Smooth muscle cell (in vitro differentiated cells): ENCODE data around the gene GNAL. TPM values are rescaled to one million over a fixed set of nuclear protein-coding genes. Genes with fewer than 3 reads are reported as not detected.
A peak's percentile ranks its signal among the peaks of the same experiment; 100 is the strongest.

Source experiments
- DNase-seq: peaks from one replicate; lab custom pipeline; 2025; ENCODE audit not compliant: unreplicated experiment; lab: John Stamatoyannopoulos, UW
- H2AFZ ChIP-seq: fragments of 200-600 bp; sonication (generic); 2 replicates; pipeline ENCODE4 v1.6.0; 2016; ENCODE audit warnings: antibody characterized with exemption, low read depth, mild to moderate bottlenecking
- H3F3A ChIP-seq: fragments of 200-600 bp; sonication (generic); 2 replicates; pipeline ENCODE4 v1.6.0; 2017; ENCODE audit warnings: antibody characterized with exemption, low read depth
- H3K27ac ChIP-seq: fragments of 200-600 bp; sonication (generic); 2 replicates; pipeline ENCODE4 v1.5.1; 2016; ENCODE audit warnings: low read depth, mild to moderate bottlenecking
- H3K27me3 ChIP-seq: fragments of 200-600 bp; sonication (generic); 2 replicates; pipeline ENCODE4 v1.6.1; 2016; ENCODE audit warnings: low read depth, mild to moderate bottlenecking
- H3K36me3 ChIP-seq: fragments of 200-600 bp; sonication (generic); 2 replicates; pipeline ENCODE4 v1.5.1; 2016; ENCODE audit warnings: low read depth
- H3K4me1 ChIP-seq: fragments of 200-600 bp; sonication (generic); 2 replicates; pipeline ENCODE4 v1.5.1; 2016; ENCODE audit warnings: low read depth
- H3K4me2 ChIP-seq: fragments of 200-600 bp; sonication (generic); 2 replicates; pipeline ENCODE4 v1.6.0; 2016; ENCODE audit warnings: mild to moderate bottlenecking
- H3K4me3 ChIP-seq: fragments of 200-600 bp; sonication (generic); 2 replicates; pipeline ENCODE4 v1.5.1; 2016; ENCODE audit warnings: mild to moderate bottlenecking
- H3K79me2 ChIP-seq: fragments of 200-600 bp; sonication (generic); 2 replicates; pipeline ENCODE4 v1.6.0; 2016; ENCODE audit warnings: low read depth, mild to moderate bottlenecking
- H3K9ac ChIP-seq: fragments of 200-600 bp; sonication (generic); 2 replicates; pipeline ENCODE4 v1.6.0; 2016; ENCODE audit warnings: low read depth
- H3K9me3 ChIP-seq: fragments of 200-600 bp; sonication (generic); replicated peaks from 2 replicates; pipeline ENCODE4 v1.5.1; 2016; ENCODE audit warnings: low read depth
- H4K20me1 ChIP-seq: fragments of 200-600 bp; sonication (generic); 2 replicates; pipeline ENCODE4 v1.6.0; 2016; ENCODE audit warnings: low read depth
- WGBS: methylation state at CpG from one replicate; pipeline ENCODE4 v1.1.7; 2016; ENCODE audit warnings: low lambda C conversion rate; 5-methylcytosine and 5-hydroxymethylcytosine counted together
- polyA plus RNA-seq: library from polyadenylated mRNA; unstranded; fragments of >200 nt; fragmentation: Nextera tagmentation; extraction: Ambion mirVana; gene quantifications from 2 replicates; pipeline ENCODE4 v1.2.1, GENCODE V29; 2016
- total RNA-seq: library from RNA; depleted of rRNA; stranded (reverse); fragments of >200 nt; gene quantifications from 2 replicates; pipeline ENCODE4 v1.2.3, GENCODE V29; 2014
- TF ChIP-seq, protein P1 (sequence below): fragments of 200-600 bp; sonication (generic); IDR thresholded peaks from 2 replicates; pipeline ENCODE4 v1.5.1; 2017; ENCODE audit warnings: borderline replicate concordance, mild to moderate bottlenecking, antibody characterized with exemption; ENCODE audit not compliant: insufficient read depth, poor library complexity, severe bottlenecking

GNAL gene
- total and polyA plus RNA-seq, 2 experiments from 2014 or later, result 1.6 to 5.8 TPM

DNA sequence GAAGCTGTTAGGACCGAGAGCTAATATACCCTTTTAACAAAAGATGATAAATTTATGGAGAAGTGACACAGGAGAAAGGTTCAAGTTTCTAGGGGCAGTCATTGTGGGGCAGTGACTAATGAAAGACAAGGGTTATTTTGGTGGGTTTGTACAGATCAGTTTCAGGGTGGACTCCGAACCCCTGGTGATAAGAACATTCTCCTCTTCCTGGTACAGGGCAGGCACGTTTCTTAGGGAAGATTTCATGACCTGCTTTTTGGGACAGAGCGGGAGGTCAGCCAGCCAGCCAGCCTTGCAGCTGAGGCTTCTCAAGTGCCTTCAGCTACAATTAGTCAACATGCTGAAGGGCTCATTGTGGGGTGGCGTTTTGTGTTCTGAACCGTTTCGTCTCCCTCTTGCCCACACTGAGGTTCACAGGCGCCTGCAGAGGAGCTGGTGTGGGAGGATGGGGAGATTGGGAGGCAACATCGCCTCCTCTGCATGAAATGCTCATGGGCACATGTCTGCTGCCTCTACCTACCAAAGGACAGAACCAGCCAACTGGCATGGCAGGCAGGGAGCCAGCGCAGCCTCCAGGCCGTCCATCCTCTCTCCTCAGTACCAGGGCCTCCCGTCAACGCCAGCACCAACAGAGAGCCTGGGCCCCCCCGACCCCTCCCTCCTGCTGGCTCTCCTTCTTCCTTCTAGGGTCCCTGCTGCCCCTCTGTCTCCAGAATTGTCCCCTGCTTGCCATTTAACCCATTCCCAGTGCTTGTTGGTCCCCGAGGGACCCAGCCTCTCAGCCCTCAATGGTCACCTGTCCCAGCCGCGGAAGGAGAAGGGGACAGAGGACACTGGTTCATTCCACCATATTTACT, 171.8 kb downstream of the GNAL start:
- no peak overlapping the region for H3K4me3 ChIP-seq
- no peak for DNase-seq
- peak overlapping the region; percentile 85 for H3K27ac ChIP-seq
- no peaks in the 10 kb centered on the region for H3K79me2 ChIP-seq
- WGBS, result 94% methylated on average over 17 of the region's 17 CpGs
- H3K4me2 ChIP-seq, result no peak overlapping the region
- no peak overlapping the region for H2AFZ ChIP-seq
- H3K27me3 ChIP-seq, result no peaks in the 10 kb centered on the region
- H3K4me1 ChIP-seq, result peaks cover 10% of the 10 kb centered on the region
- H4K20me1 ChIP-seq, result no peaks in the 10 kb centered on the region
- no peaks in the 10 kb centered on the region for H3K36me3 ChIP-seq
- peak overlapping the region; percentile 69 for H3K9ac ChIP-seq
- H3K9me3 ChIP-seq, result no peaks in the 10 kb centered on the region
- peaks cover 20% of the 10 kb centered on the region for H3F3A ChIP-seq
- TF ChIP-seq, protein P1, sequence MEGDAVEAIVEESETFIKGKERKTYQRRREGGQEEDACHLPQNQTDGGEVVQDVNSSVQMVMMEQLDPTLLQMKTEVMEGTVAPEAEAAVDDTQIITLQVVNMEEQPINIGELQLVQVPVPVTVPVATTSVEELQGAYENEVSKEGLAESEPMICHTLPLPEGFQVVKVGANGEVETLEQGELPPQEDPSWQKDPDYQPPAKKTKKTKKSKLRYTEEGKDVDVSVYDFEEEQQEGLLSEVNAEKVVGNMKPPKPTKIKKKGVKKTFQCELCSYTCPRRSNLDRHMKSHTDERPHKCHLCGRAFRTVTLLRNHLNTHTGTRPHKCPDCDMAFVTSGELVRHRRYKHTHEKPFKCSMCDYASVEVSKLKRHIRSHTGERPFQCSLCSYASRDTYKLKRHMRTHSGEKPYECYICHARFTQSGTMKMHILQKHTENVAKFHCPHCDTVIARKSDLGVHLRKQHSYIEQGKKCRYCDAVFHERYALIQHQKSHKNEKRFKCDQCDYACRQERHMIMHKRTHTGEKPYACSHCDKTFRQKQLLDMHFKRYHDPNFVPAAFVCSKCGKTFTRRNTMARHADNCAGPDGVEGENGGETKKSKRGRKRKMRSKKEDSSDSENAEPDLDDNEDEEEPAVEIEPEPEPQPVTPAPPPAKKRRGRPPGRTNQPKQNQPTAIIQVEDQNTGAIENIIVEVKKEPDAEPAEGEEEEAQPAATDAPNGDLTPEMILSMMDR, result no peak

DNA sequence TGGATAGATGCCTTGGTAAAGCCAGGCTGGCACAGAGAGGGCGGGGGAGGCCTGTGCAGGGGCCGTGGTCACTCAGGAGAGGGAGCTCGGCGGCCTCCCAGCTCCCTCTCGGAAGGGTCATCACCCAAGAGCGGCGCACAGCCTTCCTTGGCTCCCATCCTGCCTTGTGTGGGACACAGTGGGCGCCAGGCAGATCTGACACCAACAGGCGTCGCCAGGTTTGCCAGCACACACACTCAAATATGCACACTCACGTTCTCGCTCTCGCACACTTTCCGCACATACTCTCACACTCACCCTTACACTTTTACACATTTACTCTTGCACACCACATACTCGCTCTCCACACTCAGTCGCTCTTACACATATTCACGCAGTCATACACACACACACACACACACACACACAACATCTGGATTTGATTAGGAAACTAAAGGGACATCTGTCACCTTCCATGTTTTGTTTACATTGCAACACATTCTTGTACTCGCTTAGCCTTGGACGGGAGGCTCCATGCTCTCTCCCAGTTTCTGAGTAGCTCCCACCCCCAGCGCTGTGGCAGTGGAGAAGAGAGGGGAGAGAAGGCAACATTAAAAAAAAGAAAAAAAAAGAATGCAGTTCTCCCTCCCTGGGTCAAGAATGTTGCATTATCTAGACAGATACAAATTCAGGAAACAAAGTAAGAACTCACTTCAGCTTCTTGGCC, 172.7 kb downstream of the GNAL start:
- H3K36me3 ChIP-seq, result no peaks in the 10 kb centered on the region
- TF ChIP-seq, protein P1, result no peak
- no peaks in the 10 kb centered on the region for H4K20me1 ChIP-seq
- H2AFZ ChIP-seq, result no peak overlapping the region
- H3K4me1 ChIP-seq, result peaks cover 6% of the 10 kb centered on the region
- no peaks in the 10 kb centered on the region for H3K9me3 ChIP-seq
- no peak for DNase-seq
- no peak overlapping the region for H3K9ac ChIP-seq
- WGBS, result 89% methylated on average over 20 of the region's 20 CpGs
- H3K27ac ChIP-seq, result no peak overlapping the region
- peaks cover 11% of the 10 kb centered on the region for H3F3A ChIP-seq
- no peaks in the 10 kb centered on the region for H3K27me3 ChIP-seq
- no peak overlapping the region for H3K4me2 ChIP-seq
- no peak overlapping the region for H3K4me3 ChIP-seq
- no peaks in the 10 kb centered on the region for H3K79me2 ChIP-seq

DNA sequence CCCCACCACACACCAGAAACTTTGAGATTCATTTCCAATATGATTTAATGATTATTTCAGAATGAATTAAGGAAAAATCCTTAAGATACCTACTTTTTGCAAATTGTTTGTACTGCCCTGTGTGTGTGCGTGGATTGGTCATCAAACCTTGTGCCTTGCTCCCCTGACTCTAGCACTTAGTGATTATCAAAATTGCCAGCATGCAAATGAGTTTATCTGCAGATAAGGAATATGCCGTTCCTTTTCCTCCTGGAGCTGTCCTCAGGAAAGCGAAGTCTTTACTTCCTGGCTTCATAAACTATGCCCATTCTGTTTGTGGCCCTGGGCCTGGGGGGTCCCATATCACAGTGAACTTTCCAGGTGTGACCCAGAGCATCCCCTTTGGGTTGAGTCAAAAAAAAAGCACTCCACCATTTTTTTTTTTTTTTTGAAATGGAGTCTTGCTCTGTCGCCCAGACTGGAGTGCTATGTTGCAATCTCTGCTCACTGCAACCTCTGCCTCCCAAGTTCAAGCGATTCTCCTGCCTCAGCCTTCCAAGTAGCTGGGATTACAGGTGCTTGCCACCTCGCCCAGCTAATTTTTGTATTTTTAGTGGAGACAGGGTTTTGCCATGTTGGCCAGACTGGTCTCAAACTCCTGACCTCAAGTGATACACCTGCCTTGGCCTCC, 173.5 kb downstream of the GNAL start:
- no peaks in the 10 kb centered on the region for H3K79me2 ChIP-seq
- peaks cover 6% of the 10 kb centered on the region for H3F3A ChIP-seq
- no peak for DNase-seq
- H3K4me2 ChIP-seq, result no peak overlapping the region
- H3K36me3 ChIP-seq, result no peaks in the 10 kb centered on the region
- H2AFZ ChIP-seq, result no peak overlapping the region
- TF ChIP-seq, protein P1, result no peak
- no peaks in the 10 kb centered on the region for H3K4me1 ChIP-seq
- no peak overlapping the region for H3K27ac ChIP-seq
- H3K9ac ChIP-seq, result no peak overlapping the region
- 81% methylated on average over 6 of the region's 6 CpGs for WGBS
- H3K9me3 ChIP-seq, result no peaks in the 10 kb centered on the region
- H3K4me3 ChIP-seq, result no peak overlapping the region
- no peaks in the 10 kb centered on the region for H4K20me1 ChIP-seq
- no peaks in the 10 kb centered on the region for H3K27me3 ChIP-seq
